ENCODE results near the gene CT47A1.
A peak's percentile ranks its signal among the peaks of the same experiment; 100 is the strongest.
"Not testable (repeated sequence)": the region's sequence is repeated elsewhere in the genome, so short reads cannot be mapped to it uniquely, and the experiment has no call there.

Gene CT47A1

GRCh38 chrX:121010218-121010617, 24.7 kb upstream of the CT47A1 start:
- DNase-seq (ENCODE audit: low read depth) = peak; percentile 2
- H3K4me3 ChIP-seq (ENCODE audit: low read depth, low read length) = no peak overlapping the region
- TF ChIP-seq CTCF (conservative IDR thresholded peaks at IDR 0.05; ENCODE audit: low read depth, low read length) = no peak

GRCh38 chrX:121009764-121010163, 24.2 kb upstream of the CT47A1 start:
- TF ChIP-seq CTCF (conservative IDR thresholded peaks at IDR 0.05; ENCODE audit: low read depth, low read length) = no peak
- DNase-seq (ENCODE audit: low read depth) = no peak
- H3K4me3 ChIP-seq (ENCODE audit: low read depth, low read length) = no peak overlapping the region

GRCh38 chrX:121008920-121009319, 23.4 kb upstream of the CT47A1 start:
- DNase-seq (ENCODE audit: low read depth) = peak; percentile 46
- H3K4me3 ChIP-seq (ENCODE audit: low read depth, low read length) = no peak overlapping the region
- no peak for TF ChIP-seq CTCF (conservative IDR thresholded peaks at IDR 0.05; ENCODE audit: low read depth, low read length)

- TF ChIP-seq CTCF (conservative IDR thresholded peaks at IDR 0.05; ENCODE audit: low read depth, low read length) = peak; percentile 35
- peak; percentile 41 for DNase-seq (ENCODE audit: low read depth)
- no peak overlapping the region for H3K4me3 ChIP-seq (ENCODE audit: low read depth, low read length)
These were observed 15.0 kb upstream of the CT47A1 start for GRCh38 chrX:121000589-121000988.

GRCh38 chrX:120999413-120999812, 13.9 kb upstream of the CT47A1 start:
- no peak for TF ChIP-seq CTCF (conservative IDR thresholded peaks at IDR 0.05; ENCODE audit: low read depth, low read length)
- DNase-seq (ENCODE audit: low read depth) = no peak
- no peak overlapping the region for H3K4me3 ChIP-seq (ENCODE audit: low read depth, low read length)

- not testable (repeated sequence) for H3K4me3 ChIP-seq (ENCODE audit: low read depth, low read length); DNase-seq (ENCODE audit: low read depth)
These were observed 29.1 kb downstream of the CT47A1 start, which contains the start of gene CT47A7 for GRCh38 chrX:120956500-120956899. Gene CT47A7, minus strand, starts transcription at chrX:120956600. Its CDS starts 255 bp downstream, at chrX:120956345.
